Hematopoietic multipotent progenitor cell treated with erythropoietin and hydrocortisone succinate and interleukin-3 and kit ligand, for 8 days (in vitro differentiated cells): ENCODE results near the gene ZNF513.
"Not testable (repeated sequence)": the region's sequence is repeated elsewhere in the genome, so short reads cannot be mapped to it uniquely, and the experiment has no call there.

Source experiments
- DNase-seq: peaks from one replicate; pipeline ENCODE4 v3.0.0-alpha.2; 2015

Gene ZNF513

GRCh38 chr2:27380626-27381545 is at the start of gene ZNF513:
Gene ZNF513, minus strand, starts transcription at chr2:27380734. Its CDS starts 208 bp downstream, at chr2:27380526.
- peak; percentile 94 for DNase-seq

- peak; percentile 79 for DNase-seq
Measured at GRCh38 chr2:27428978-27429541, 48.5 kb upstream of the ZNF513 start.

- DNase-seq = peak; percentile 90
Measured at GRCh38 chr2:27428213-27428977, 47.9 kb upstream of the ZNF513 start, which contains the start of gene NRBP1. Gene NRBP1, plus strand, starts transcription at chr2:27428631. Its CDS starts 4,643 bp downstream, at chr2:27433274.

- DNase-seq = no peak
Measured at GRCh38 chr2:27427863-27428212, 47.3 kb upstream of the ZNF513 start.

- DNase-seq = not testable (repeated sequence)
Measured at GRCh38 chr2:27425039-27425438, 44.5 kb upstream of the ZNF513 start.

- no peak for DNase-seq
Measured at GRCh38 chr2:27422958-27423357, 42.4 kb upstream of the ZNF513 start.

- no peak for DNase-seq
Measured at GRCh38 chr2:27421660-27422250, 41.2 kb upstream of the ZNF513 start.

GRCh38 chr2:27420996-27421395 is 40.5 kb upstream of the ZNF513 start:
- no peak for DNase-seq

- DNase-seq = no peak
Measured at GRCh38 chr2:27416151-27416550, 35.6 kb upstream of the ZNF513 start.

- no peak for DNase-seq
Measured at GRCh38 chr2:27412419-27413152, 32.1 kb upstream of the ZNF513 start.

GRCh38 chr2:27409321-27410073 is 29.0 kb upstream of the ZNF513 start, which contains the start of gene PPM1G:
Gene PPM1G, minus strand, starts transcription at chr2:27409591. Its CDS starts 169 bp downstream, at chr2:27409422.
- DNase-seq = peak; percentile 93

GRCh38 chr2:27408601-27409320 is 28.2 kb upstream of the ZNF513 start:
- peak; percentile 52 for DNase-seq

- DNase-seq = peak; percentile 62
Measured at GRCh38 chr2:27407798-27408491, 27.4 kb upstream of the ZNF513 start.

- no peak for DNase-seq
Measured at GRCh38 chr2:27400348-27401135, 20.0 kb upstream of the ZNF513 start.

GRCh38 chr2:27398962-27399361 is 18.4 kb upstream of the ZNF513 start:
- no peak for DNase-seq

- no peak for DNase-seq
Measured at GRCh38 chr2:27393225-27393624, 12.7 kb upstream of the ZNF513 start.

GRCh38 chr2:27390822-27391679 is 10.5 kb upstream of the ZNF513 start:
- DNase-seq = no peak

GRCh38 chr2:27381577-27382181 is 1.1 kb upstream of the ZNF513 start:
- no peak for DNase-seq
